ENCODE measurements around the gene AMPH.
"Not testable (repeated sequence)": the region's sequence is repeated elsewhere in the genome, so short reads cannot be mapped to it uniquely, and the experiment has no call there.

AMPH gene

GRCh38 chr7:38628630-38629385, 2.4 kb downstream of the AMPH start:
- DNase-seq = no peak

- DNase-seq = no peak
These were observed 5.3 kb downstream of the AMPH start for GRCh38 chr7:38625866-38626265.

GRCh38 chr7:38615665-38616064, 15.5 kb downstream of the AMPH start:
- DNase-seq = no peak

GRCh38 chr7:38607466-38607865, 23.7 kb downstream of the AMPH start:
- no peak for DNase-seq

- DNase-seq = no peak
These were observed 30.4 kb downstream of the AMPH start for GRCh38 chr7:38600741-38601140.

GRCh38 chr7:38594949-38595348, 36.2 kb downstream of the AMPH start:
- no peak for DNase-seq

- no peak for DNase-seq
These were observed 38.4 kb downstream of the AMPH start for GRCh38 chr7:38592737-38593288.

GRCh38 chr7:38585572-38586354, 45.4 kb downstream of the AMPH start:
- DNase-seq = no peak

- DNase-seq = no peak
These were observed 46.5 kb downstream of the AMPH start for GRCh38 chr7:38584443-38585210.

- DNase-seq = no peak
These were observed 50.7 kb downstream of the AMPH start for GRCh38 chr7:38580485-38580884.

- no peak for DNase-seq
These were observed 57.1 kb downstream of the AMPH start for GRCh38 chr7:38574086-38574485.

- not testable (repeated sequence) for DNase-seq
These were observed 59.6 kb downstream of the AMPH start for GRCh38 chr7:38571620-38572019.

- no peak for DNase-seq
These were observed 62.7 kb downstream of the AMPH start for GRCh38 chr7:38568497-38568896.

- DNase-seq = no peak
These were observed 65.9 kb downstream of the AMPH start for GRCh38 chr7:38565289-38565688.

GRCh38 chr7:38563741-38564140, 67.4 kb downstream of the AMPH start:
- DNase-seq = no peak

- DNase-seq = no peak
These were observed 70.0 kb downstream of the AMPH start for GRCh38 chr7:38561166-38561565.

GRCh38 chr7:38558761-38559345, 72.3 kb downstream of the AMPH start:
- DNase-seq = no peak

- DNase-seq = no peak
These were observed 76.6 kb downstream of the AMPH start for GRCh38 chr7:38554586-38554985.

GRCh38 chr7:38550836-38551235, 80.3 kb downstream of the AMPH start:
- DNase-seq = no peak

- DNase-seq = no peak
These were observed 82.6 kb downstream of the AMPH start for GRCh38 chr7:38548605-38549004.

GRCh38 chr7:38546763-38547162, 84.4 kb downstream of the AMPH start:
- no peak for DNase-seq

- DNase-seq = no peak
These were observed 85.2 kb downstream of the AMPH start for GRCh38 chr7:38545977-38546376.

GRCh38 chr7:38542156-38542555, 89.0 kb downstream of the AMPH start:
- no peak for DNase-seq
